COR-L47 (cell line): Measurements from ENCODE around the gene GNPAT.
"Not testable (repeated sequence)": the region's sequence is repeated elsewhere in the genome, so short reads cannot be mapped to it uniquely, and the experiment has no call there.

Experiments used
- DNase-seq: peaks from one replicate; lab custom pipeline; 2025; lab: John Stamatoyannopoulos, UW

GNPAT gene

DNA sequence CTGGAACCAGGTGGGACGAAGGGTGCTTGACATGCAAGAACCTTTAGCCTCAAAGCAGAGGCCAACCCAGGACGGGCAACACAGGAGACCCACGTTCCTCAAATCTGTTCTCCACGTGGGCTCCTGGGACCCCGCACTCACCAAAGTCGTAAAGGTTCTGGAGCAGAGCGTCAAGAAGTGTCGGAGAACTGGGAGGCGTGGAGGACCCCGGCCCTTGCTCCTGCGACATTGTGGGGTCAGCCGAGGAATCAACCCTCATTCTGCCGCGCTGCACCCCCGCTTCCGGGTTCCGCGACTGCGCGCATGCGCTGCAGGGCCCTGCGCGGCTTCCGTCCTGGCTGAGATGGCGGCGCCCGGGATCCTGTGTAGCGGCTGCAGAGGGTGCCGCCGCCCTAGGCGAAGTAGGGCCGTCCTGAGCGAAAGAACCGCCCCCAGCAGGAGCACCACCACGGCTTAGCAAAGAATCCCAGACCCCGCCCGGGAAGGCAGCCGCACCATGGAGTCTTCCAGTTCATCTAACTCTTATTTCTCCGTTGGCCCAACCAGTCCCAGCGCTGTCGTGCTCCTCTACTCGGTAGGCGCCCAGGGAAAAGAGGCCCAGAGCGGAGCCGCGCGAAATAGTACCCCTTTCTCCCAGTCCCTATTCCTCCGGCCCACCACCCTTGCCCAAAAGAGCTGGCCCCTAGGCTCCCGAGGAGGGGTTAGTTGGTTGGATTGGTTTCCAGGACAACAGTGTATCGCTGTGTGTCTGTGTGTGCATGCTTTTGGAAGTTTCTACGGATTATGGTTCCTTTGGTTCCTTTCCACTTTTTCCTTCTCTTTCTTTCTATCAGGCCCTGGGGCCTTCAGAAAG, at the start of gene GNPAT:
Gene GNPAT (plus strand): TSS at position 330 of the 853 bp plus-strand sequence. CDS start 167 bp downstream, at position 497.
- DNase-seq: peak; percentile 82

- peak; percentile 70 for DNase-seq
These were observed 48.3 kb upstream of the GNPAT start for GRCh38 chr1:231192620-231193163.

- no peak for DNase-seq
These were observed 47.2 kb upstream of the GNPAT start for GRCh38 chr1:231193710-231194340.

DNA sequence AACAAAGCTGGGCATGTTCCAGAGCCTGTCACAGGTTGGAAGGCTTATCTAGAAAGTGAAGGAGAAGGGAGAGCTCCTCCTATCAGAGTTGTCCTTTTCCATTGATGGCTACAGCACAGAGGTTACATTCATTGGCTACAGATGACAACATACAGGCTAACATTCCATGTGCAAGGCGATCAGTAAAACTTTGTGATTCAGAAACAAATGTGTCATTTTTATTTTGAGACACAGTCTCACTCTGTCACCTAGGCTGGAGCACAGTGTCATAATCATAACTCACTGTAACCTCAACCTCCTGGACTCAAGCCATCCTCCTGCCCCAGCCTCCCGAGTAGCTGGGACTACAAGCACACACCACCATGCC, 46.6 kb upstream of the GNPAT start:
- DNase-seq: no peak

DNA sequence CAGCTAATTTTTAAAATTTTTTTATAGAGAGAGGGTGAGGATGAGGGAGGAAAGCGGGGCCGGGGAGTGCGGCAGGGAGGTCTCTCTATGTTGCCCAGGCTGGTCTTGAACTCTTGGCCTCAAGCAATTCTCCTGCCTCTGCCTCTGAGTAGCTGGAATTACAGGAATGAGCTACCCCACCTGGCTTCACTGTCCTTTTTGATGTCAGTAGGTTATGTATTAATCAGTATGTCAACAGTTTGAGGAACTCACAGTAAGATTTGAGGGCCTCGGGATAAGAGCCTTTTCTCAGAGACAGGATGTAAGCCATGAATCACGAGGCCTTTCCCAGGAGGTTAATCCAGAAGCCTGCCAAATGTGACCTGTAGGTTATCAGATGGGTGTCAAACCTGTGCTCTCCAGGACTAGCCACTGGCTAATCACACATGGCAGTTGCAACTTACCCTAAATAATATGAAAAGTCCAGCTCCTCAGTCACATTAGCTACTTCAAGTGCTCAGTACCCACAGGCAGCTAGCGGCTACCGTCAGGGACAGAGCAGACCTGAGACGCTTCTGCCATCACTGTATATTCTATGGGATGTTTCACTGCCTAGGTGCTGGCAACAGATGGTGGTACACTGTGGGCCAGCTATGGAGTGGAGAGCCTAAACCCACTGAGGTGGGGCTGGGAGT, 46.0 kb upstream of the GNPAT start:
- DNase-seq: no peak

DNA sequence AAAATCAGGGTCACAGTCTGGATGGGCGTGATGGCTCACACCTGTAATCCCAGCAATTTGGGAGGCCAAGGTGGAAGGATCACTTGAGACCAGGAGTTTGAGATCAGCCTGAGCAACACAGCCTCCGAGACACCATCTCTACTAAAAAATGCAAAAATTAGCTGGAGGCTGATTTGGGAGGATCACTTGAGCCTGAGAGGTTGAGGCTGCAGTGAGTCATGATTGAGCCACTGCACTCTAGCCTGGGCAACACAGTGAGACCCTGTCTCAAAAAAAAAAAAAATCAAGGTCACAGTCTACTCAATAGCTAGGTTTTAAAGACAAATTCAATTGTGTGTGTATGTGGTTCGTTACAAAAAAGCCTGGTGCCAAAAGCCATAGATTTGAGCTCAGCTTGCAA, 44.7 kb upstream of the GNPAT start:
- no peak for DNase-seq

DNA sequence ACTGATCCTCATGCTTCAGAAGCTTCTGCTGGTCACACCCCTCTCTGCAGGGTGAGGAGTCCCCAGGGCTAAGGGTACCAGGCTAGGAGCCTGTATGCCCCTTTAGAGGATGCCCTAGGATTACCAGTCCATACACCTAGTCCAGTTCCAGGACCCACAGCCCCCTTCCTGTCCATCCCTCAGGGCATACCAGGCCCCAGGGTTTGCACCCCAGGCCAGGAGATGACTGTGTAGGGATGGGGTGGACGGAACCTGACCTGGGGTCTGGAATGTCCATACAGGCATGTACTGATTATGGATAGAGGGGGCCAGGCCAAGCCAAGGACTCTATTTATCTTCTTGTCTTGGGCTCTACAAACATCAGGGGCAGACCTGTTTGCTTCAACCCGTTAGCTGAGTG, 44.3 kb upstream of the GNPAT start:
- no peak for DNase-seq

- DNase-seq: no peak
These were observed 41.1 kb upstream of the GNPAT start for GRCh38 chr1:231199868-231200267.

DNA sequence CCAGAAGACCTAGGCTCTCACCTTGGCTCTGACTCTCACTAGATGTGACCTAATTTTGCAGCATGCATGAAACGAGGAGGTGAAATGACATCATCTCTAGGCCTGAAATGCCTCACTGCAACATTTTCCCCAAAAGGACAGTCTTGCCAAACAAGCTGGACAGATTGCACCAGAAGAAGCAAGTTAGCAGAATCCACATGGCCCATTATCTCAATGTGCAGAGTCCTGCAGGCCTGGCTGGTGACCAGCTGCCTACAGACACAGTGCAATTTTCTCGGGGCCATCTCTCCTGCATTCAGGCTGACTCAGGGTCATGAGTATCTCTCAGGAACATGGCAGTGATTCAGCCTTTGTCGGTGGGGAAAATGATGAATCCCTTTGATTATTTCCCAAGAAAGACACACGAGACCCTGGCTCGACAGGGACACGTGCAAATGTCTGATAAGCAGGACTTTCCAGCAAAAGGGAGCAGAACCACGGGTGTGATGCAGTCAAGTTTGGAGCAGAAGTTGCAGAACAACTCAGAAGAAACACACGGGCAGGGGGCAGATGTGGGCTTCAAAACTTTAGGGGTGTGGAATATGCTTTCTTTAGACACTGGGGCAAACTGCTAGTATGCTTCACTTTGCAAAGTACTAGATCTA, 40.5 kb upstream of the GNPAT start:
- DNase-seq: no peak

DNA sequence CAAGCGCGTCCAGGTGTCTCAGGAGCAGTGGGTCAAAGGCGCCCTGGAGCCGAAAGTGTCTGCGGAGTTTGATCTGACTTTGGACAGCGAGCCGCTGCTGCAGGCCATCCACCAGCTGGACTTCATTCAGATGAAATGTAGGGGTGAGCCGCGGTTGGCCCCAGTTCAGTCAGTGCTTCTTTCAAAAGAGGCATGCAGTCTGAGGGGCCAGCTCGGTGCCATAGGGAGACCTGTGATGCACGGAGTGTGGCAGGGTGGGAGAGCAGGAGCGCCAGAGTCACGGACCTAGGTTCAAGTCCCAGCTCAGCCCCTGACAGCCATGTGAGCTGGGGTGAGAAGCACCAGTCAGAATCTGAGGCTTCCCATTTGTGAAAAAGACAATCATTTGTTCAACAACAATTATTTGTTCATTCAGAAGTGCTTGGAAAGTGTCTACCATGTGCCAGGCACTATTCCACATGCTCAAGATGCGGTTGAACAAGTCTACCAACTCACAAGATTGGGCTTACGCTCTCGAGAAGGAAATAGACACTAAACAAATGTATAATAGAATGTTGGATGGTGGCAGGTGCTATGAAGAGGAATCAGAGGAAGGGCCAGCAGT, 39.5 kb upstream of the GNPAT start:
- DNase-seq: no peak

GRCh38 chr1:231201979-231202633, 38.9 kb upstream of the GNPAT start:
- DNase-seq: no peak

GRCh38 chr1:231203259-231204057, 37.6 kb upstream of the GNPAT start:
- DNase-seq: no peak

- no peak for DNase-seq
These were observed 34.2 kb upstream of the GNPAT start for GRCh38 chr1:231206856-231207255.

DNA sequence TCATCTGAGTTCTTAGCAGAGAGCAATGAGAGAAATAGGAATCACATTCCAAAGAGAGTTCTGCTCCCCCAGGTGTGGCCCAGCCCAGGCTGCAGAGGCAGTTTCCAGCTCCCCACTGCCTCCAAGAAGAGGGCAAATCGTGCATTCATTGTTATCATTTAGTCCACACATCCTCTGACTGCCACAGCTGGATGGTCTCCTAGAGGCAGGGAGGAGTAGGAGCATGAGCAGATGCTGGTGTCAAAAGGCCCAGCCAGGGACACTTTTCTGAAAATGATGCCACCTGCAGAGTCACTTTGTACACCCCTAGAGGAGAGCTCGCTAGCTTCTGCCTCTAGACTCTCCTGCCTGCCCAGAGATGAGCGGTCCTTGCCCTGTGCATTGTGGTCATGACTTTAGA, 33.6 kb upstream of the GNPAT start:
- no peak for DNase-seq

DNA sequence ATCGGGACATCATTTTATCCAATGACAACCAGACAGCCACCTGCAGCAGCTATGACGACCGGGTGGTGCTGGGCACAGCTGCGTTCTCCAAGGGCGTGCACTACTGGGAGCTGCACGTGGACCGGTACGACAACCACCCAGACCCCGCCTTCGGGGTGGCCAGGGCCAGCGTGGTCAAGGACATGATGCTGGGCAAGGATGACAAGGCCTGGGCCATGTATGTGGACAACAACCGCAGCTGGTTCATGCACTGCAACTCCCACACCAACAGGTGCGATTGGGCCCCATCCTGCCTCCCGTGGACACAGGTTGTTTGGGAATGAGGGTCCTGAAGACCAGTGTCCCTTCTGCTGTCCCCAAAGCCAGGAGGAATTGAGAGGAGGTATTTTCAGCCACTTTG, 32.0 kb upstream of the GNPAT start:
- DNase-seq: no peak

DNA sequence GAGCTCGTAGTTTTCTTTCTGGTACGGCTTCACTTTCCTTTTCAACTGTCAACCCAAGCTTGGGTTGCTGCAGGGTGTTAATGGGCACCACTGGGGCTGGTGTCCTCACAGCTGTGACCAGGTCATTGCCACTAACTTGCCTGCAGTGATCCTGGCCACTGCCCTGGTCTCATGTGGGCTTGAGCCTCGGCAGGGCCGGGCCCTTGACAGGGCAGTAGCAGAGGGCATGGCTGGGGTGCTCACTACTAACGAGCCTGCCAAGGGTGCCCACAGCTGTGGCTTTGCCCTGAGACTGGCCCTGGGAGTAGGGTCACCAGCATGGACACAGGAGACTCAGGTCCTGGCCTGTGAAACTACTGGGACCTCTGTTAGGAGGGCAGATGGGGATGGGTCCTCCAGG, 31.5 kb upstream of the GNPAT start:
- DNase-seq: no peak

- DNase-seq: no peak
These were observed 30.9 kb upstream of the GNPAT start for GRCh38 chr1:231210126-231210525.

GRCh38 chr1:231211005-231211857, 29.8 kb upstream of the GNPAT start:
- peak; percentile 93 for DNase-seq

GRCh38 chr1:231212301-231212700, 28.7 kb upstream of the GNPAT start:
- DNase-seq: not testable (repeated sequence)
